Activated gamma-delta T cell treated with anti-CD3 and anti-CD28 coated beads, Interleukin-2, amount 50 U/mL, for 16 hours (primary cell): Measurements from ENCODE around the gene RTN4IP1.

Experiments used
- DNase-seq: peaks from one replicate; pipeline ENCODE4 v3.0.0-alpha.2; 2020; ENCODE audit warnings: low read depth

RTN4IP1 gene

DNA sequence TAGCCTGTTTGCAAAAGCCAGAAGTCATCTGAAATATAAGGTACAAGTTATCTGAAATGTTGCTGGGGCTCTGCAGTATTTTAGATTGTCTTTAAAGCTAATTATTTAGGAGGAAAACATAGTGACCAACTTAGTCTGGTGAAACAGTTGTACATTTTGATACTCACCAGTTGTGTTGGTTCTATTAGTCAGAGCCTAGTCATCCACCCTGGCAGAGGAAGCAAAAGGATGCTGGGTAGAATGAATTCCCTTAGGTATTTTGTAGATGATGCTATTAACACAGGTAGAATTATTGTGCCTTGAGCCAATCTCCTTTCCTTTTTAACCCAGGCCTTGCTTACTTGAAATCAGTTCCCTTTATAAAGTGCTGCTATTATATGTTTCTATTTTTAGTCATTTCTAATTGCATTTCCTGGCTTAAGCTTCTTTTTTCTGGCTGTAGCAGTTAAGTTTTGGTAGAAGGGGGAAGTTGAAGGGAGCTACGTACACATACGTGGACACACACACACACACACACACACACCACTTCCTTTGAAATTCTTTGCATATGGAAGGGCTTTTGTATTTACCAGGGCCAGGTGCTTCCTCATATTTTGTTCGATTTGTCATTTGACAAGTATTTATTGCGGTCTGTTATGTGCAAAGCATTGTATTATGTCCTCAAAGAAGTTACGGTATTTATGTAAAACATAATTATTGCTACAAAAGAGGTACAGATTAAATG, 82.4 kb downstream of the RTN4IP1 start:
- DNase-seq: no peak

GRCh38 chr6:106546261-106546690, 83.0 kb downstream of the RTN4IP1 start:
- DNase-seq: no peak

DNA sequence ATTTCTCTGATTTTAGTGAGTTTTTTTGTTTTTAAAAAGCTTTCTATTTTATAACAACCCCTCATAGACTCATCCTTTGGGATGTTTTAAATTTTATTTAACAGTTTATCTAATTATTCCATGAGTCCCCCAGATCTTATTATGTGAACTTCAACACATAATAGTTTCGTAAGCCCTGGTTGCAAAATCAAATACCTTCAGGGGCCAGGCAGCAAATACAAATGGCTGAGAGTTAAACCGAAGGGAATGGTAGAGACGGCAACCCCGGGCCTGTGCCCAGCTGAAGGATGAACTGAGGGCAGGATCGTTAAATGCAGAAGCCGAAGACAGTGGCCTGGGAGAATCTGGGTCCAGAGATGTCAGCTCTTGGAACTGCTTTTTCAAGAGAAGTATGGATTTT, 88.4 kb downstream of the RTN4IP1 start:
- DNase-seq: no peak

- no peak for DNase-seq
These were observed 88.9 kb downstream of the RTN4IP1 start for GRCh38 chr6:106540432-106540831.

DNA sequence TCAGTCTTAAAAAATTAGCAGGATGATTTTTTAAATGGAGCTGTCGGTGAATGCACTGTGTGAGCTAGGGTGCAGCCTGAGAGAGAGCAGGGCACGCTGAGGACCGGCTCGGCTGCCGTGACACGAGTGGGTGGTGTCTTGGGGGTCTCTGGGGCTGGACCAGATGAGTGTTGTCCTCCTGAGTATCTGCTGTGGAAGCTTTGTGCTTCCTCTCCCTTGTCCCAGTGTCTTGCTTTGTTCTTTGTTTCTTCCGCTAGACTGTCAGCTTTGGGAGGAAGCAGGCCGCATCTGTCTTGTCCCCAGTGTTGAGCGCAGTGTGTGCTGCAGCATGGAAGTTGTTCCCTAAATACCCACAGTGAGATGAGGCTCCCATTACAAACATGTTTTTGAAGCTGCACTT, 89.4 kb downstream of the RTN4IP1 start:
- DNase-seq: no peak

DNA sequence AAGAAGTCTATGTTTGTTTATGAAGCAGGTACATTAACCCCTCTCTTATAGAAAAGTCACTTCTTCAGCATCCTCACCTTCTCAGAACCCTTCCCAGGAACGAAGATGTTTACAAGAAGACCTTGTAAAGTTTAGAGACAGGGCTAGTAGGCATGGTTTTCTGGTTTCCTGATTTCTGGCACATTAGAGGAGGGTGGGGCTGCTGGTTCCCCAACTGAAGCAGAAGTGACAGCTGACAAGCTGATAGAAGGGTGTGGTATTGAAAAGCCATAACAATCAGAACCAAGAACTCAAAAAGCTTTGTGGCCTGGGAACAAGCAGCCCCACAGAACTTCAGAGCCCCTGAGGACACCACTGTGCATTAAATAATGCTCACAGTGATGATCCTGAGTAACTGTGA, 91.2 kb downstream of the RTN4IP1 start:
- no peak for DNase-seq

- DNase-seq: no peak
These were observed 91.6 kb downstream of the RTN4IP1 start for GRCh38 chr6:106537662-106538061.

DNA sequence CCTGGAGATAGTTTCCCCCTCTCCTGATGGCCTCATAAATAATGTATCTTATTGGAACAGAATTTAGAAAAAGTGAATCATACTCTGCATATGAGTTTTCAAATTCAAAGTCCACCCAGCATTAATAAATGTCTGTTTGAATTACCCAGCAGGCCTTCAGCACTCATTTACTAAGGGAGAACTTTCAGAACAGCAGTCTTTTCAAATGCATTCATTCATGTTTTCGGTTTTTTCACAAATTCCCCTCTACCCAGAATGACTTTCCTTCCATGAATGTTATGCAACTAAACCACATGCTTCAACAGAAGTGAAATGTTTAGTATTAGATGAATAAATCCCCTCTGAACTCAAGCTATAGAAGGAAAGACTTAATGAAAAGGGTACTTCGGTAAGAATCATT, 92.4 kb downstream of the RTN4IP1 start:
- DNase-seq: no peak

- DNase-seq: no peak
These were observed 92.9 kb downstream of the RTN4IP1 start for GRCh38 chr6:106536357-106536756.

- no peak for DNase-seq
These were observed 94.3 kb downstream of the RTN4IP1 start for GRCh38 chr6:106535012-106535411.

DNA sequence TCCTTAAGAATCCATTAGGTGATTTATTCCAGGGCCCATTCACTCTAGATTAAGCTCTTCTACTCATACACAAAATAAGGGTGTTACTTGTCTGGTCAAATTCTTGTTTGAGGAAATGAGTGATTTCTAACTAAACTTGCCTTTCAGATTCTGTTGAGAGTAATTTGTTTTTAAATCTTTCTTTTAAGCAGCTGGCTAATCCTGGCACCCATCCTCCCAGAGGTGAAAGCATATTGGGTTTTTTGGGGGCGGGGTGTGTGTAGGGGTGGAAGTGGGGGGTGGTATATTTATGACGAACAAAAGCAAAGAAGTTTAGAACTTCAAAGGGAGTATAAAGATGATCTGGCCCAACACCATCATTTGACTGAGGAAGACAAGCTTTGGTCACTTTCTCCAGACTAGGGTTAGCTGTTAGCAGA, 94.7 kb downstream of the RTN4IP1 start:
- DNase-seq: no peak

DNA sequence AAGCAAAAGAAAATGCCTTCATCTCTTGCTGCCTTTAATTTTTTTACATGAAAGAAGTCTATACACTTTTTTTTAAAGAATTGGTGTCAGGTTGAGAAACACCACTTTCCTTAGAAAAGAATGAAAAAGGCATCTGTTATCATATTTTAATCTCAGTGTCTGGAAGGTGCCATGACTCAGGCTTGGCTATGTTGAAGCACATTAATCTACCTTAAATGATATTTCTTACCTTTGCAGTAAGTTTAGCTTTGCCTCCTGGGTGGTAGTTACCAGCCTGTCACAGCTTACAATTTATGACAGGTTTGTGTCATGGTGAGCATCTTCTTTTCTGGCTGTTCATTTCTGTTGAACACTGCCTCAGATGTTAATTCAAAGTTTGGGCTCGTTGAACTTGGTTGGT, 95.3 kb downstream of the RTN4IP1 start:
- DNase-seq: no peak

GRCh38 chr6:106533054-106533453, 96.2 kb downstream of the RTN4IP1 start:
- no peak for DNase-seq

- no peak for DNase-seq
These were observed 98.8 kb downstream of the RTN4IP1 start for GRCh38 chr6:106530502-106530901.

DNA sequence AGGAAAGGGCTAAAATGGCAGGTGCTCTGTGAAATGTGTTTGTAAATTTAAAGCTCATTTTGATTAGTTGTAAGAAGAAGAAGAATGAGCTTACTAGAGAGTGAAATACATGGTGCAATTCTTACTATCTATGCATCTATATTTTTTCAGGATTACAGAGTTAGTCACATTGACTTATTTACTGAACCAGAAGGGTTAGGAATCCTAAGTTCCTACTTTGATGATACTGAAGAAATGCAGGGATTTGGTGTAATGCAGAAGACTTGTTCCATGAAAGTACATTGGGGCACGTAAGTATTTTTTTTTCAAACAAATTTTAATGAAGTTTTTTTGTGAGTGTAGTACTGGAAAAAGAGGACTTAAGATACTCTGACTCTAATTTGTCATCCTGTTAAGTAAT, 99.3 kb downstream of the RTN4IP1 start:
- DNase-seq: no peak

- no peak for DNase-seq
These were observed 99.9 kb downstream of the RTN4IP1 start for GRCh38 chr6:106529438-106529837.

- no peak for DNase-seq
These were observed 100.8 kb downstream of the RTN4IP1 start for GRCh38 chr6:106528521-106528920.

DNA sequence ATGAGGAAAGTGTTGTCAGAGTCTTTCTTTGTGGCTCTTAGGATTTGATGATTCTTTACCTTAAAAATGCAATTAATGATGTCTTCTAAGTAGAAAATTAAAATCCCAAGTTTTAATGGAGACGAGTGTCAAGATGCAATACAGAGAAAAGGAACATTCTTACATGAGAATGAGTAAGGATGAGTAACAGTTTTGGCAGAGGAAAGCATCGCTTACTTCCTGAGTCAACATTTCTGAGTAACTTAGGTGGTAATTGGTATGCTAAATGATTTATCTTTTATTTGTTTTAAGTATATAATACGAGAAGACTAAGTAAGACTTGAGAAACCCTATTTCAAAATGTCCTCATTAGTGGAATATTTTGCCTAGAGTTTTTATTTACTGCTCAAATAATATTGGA, 101.3 kb downstream of the RTN4IP1 start:
- DNase-seq: no peak

GRCh38 chr6:106527117-106527516, 102.2 kb downstream of the RTN4IP1 start:
- DNase-seq: no peak

DNA sequence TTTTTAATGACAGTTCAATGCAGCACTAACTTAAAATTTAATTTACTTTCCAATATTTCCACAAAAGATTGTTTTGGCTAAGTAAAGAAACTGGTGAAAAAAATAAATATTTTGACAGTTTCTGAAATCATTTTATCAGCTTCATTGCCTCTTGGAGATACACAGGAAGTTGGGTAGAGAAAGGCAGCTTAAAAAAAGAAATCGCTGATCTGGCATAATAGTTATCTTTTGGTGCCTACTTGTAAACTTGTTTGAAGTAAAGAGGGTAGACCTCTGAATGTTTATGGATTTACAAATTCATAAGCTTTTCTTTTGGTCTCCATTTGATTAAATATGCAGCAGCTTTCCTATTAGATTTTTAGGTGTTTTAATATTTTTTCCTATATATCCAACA, 103.4 kb downstream of the RTN4IP1 start:
- no peak for DNase-seq

DNA sequence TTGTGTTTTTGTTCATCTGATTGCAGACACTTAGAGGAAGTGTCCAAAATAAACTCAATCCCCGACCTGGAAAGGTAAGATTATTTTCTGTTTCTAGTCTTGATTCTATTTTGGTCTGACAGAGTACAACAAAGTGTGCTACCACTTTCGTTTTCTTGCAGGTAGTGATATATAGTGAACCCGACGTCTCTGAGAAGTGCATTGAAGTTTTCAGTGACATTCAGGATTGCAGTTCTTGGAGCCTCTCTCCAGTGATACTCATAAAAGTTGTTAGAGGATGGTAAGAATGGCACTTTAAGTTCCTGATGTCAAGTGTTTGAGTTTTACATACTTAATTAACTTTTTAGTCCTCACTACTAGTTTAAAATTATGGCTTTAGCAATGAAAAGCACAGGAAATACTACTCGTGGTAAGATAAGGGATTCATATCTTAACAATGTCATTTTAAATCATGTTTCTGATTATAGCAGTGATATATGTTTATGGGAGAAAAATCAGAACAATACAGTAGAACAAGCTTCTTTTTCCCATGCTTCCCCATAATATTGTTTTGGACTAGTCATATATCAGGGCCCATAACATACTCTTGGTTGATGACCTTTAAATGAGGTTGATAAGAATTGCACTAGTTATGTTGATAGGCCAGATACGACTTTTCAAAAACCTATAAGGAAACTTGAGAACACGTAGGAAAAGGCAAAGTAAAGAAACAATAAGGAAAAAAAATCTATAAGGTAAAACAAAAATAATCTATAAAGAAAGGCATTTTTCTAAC, 104.0 kb downstream of the RTN4IP1 start:
- DNase-seq: no peak

- no peak for DNase-seq
These were observed 106.6 kb downstream of the RTN4IP1 start for GRCh38 chr6:106522562-106523250.
